Measurements from ENCODE around the gene ROS1.

- TF ChIP-seq, protein P1, sequence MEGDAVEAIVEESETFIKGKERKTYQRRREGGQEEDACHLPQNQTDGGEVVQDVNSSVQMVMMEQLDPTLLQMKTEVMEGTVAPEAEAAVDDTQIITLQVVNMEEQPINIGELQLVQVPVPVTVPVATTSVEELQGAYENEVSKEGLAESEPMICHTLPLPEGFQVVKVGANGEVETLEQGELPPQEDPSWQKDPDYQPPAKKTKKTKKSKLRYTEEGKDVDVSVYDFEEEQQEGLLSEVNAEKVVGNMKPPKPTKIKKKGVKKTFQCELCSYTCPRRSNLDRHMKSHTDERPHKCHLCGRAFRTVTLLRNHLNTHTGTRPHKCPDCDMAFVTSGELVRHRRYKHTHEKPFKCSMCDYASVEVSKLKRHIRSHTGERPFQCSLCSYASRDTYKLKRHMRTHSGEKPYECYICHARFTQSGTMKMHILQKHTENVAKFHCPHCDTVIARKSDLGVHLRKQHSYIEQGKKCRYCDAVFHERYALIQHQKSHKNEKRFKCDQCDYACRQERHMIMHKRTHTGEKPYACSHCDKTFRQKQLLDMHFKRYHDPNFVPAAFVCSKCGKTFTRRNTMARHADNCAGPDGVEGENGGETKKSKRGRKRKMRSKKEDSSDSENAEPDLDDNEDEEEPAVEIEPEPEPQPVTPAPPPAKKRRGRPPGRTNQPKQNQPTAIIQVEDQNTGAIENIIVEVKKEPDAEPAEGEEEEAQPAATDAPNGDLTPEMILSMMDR (IDR thresholded peaks at IDR 0.05; ENCODE audit: insufficient read depth, low read depth, low read length) = peak; percentile 42
- no peak for TF ChIP-seq EZH2 (IDR thresholded peaks at IDR 0.05; ENCODE audit: insufficient read depth, low read length)
These were observed 79.4 kb downstream of the ROS1 start for GRCh38 chr6:117346142-117346930.
